NB4 (cell line): ENCODE results near the gene CDC20.

Experiments
- DNase-seq: peaks from one replicate; pipeline ENCODE4 v3.0.0; 2010; ENCODE audit warnings: low read depth
- H3K4me3 ChIP-seq: one replicate; pipeline ENCODE4 v1.5.1; 2011; ENCODE audit warnings: mild to moderate bottlenecking, low read depth, low read length, moderate library complexity
- MYC ChIP-seq: IDR thresholded peaks from 2 replicates; pipeline ENCODE4 v1.6.1; 2011; ENCODE audit warnings: low read depth, low read length
- POLR2A ChIP-seq: IDR thresholded peaks from 2 replicates; pipeline ENCODE4 v1.6.1; 2011; ENCODE audit warnings: mild to moderate bottlenecking; ENCODE audit not compliant: insufficient read length; ENCODE audit errors: extremely low read depth
- TF ChIP-seq, protein P1 (sequence below): IDR thresholded peaks from one replicate; pipeline ENCODE4 v1.5.1; 2012; ENCODE audit warnings: low read depth, low read length
- TF ChIP-seq, protein P2 (sequence below): IDR thresholded peaks from 2 replicates; pipeline ENCODE4 v1.6.1; 2011; ENCODE audit warnings: low read depth, low read length

Gene CDC20

DNA sequence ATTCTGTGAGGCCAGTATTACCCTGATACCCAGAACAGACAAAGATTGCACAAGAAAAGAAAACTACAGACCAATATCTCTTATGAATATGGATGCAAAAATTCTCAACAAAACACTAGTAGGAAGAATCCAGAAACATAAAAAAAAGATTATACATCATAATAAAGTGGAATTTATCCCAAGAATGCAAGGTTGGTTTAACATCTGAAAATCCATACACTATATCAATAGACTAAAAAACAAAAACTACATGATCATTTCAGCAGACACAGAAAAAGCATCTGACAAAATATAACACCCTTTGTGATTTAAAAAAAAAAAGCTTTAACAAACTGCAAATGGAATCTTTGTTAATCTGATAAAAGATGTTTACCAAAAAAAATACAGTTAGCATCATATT, 33.4 kb upstream of the CDC20 start:
- DNase-seq, result no peak
- no peak for TF ChIP-seq MYC
- no peak for TF ChIP-seq POLR2A
- TF ChIP-seq, protein P1, sequence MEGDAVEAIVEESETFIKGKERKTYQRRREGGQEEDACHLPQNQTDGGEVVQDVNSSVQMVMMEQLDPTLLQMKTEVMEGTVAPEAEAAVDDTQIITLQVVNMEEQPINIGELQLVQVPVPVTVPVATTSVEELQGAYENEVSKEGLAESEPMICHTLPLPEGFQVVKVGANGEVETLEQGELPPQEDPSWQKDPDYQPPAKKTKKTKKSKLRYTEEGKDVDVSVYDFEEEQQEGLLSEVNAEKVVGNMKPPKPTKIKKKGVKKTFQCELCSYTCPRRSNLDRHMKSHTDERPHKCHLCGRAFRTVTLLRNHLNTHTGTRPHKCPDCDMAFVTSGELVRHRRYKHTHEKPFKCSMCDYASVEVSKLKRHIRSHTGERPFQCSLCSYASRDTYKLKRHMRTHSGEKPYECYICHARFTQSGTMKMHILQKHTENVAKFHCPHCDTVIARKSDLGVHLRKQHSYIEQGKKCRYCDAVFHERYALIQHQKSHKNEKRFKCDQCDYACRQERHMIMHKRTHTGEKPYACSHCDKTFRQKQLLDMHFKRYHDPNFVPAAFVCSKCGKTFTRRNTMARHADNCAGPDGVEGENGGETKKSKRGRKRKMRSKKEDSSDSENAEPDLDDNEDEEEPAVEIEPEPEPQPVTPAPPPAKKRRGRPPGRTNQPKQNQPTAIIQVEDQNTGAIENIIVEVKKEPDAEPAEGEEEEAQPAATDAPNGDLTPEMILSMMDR, result no peak
- no peak overlapping the region for H3K4me3 ChIP-seq

DNA sequence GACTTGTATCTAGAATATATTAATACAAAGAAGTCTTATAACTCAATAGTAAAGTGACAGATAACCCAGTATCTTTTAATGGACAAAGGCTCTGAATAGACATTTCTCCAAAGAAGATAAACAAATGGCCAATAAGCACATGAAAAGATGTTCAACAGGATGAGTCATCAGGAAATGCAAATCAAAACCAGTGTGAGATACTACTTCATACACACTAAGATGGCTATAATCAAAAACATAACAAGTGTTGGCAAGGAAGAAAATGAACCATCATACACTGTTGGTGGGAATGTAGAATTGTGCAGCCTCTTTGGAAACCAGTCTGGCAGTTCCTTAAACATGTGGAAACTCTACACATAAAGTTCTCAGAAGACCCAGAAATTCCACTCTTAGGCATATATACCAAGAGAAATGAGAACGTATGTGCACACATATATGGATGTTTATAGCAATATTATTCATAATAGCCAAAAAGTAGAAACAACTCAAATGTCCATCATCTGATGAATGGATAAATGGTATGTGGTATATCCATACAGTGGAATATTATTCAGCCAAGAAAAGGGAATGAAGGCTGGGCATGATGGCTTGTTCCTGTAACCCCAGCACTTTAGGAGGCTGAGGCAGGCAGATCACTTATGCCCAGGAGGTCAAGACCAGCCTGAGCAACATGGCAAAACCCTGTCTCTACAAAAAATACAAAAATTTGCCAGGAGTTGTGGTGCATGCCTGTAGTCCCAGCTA, 31.1 kb upstream of the CDC20 start:
- TF ChIP-seq, protein P1, result no peak
- TF ChIP-seq POLR2A, result no peak
- TF ChIP-seq MYC, result no peak
- TF ChIP-seq, protein P2, sequence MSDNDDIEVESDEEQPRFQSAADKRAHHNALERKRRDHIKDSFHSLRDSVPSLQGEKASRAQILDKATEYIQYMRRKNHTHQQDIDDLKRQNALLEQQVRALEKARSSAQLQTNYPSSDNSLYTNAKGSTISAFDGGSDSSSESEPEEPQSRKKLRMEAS, result no peak
- no peak overlapping the region for H3K4me3 ChIP-seq
- no peak for DNase-seq

DNA sequence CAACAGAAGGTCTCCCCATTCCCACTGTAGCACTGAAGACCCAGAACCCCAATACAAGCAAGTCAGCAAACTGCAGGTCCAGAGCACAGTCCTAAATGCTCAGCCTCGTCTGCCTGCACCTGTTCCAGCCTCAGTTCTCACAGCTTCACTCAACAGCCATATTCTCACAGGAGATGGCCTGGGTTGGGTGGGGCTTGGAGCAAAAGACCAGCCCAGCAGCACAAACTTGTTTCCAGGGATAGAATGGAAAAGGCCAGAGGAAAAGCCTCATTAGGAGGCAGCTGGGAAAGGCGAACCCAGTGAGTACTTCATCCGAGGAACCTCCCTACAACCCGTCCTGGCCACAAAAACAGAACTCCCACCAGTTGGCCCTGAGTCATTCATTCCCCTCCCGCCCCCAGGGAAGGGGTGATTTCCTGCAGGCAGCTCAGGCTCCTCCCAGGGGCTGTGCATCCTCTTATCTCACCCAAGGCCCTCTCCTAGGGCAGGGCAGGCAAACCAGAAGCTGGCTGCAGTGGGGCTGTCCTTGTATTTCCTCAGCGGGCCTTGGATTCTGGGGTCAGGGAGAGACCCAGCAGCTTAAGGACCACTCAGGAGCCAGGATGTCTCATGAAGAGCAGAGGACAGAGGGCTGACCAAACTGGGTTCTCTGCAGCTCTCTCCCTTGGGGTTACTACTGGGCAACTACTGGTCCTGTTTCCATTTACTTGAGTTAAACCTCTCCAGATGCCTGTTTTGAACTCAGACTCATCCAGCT, 28.6 kb upstream of the CDC20 start:
- TF ChIP-seq POLR2A, result peak; percentile 17
- TF ChIP-seq MYC, result no peak
- DNase-seq, result peak; percentile 95
- no peak overlapping the region for H3K4me3 ChIP-seq

DNA sequence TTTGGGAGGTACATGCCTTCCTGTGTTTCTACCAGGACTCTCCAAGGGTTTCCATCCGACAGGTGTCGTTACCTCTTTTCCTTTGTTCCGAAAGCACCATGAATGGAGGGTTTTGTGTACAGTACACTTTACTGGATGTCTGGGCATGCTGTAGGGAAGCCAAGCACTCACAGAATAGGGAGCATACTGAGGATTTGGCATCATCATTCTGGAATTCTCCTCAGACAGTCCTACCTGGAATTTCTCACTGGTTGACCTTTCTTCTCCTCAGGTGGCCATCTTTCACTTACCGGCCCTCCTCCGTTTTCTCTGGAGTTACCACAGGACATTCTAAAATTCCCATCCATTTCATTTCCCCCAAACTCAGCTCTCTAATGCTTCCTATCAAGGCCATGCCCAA, 27.1 kb upstream of the CDC20 start:
- no peak for DNase-seq
- TF ChIP-seq, protein P1, result no peak
- TF ChIP-seq, protein P2, result no peak
- no peak for TF ChIP-seq POLR2A
- TF ChIP-seq MYC, result no peak
- no peak overlapping the region for H3K4me3 ChIP-seq

DNA sequence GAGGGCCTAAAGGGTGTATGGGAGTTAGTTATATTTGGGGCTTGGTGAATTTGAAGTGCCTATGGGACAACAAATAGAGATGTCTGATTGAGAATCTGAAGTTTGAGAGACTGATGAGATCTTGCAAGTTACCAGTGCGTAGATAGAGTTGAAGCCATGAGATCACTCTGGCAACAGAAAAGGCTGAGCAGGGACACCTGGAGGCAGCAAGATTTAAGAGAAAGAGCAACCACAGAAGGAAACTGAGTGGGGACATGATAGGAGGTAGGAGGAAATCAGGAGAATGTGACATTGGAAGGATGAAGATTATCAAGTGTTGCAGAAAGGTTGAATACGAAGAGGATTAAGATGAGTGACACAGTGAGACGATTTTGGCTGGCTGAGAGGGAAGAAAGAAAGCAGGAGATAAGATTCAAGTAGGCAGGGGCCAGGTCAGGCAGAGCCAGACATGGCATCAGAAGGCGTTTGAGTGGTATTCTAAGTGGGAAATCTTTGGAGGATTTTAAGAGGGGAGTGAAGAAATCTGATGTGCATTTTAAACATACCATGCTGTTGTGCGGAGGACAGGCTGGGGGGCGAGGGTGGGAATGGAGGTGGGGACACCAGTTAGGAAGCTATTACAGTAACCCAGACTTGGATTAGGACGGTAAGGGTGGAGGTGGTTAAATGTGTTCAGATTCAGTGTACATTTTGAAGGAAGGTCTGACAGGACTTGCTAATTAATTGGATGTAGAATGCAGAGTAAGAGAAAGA, 24.2 kb upstream of the CDC20 start:
- no peak for DNase-seq
- TF ChIP-seq, protein P1, result no peak
- TF ChIP-seq, protein P2, result no peak
- no peak for TF ChIP-seq MYC
- TF ChIP-seq POLR2A, result no peak
- no peak overlapping the region for H3K4me3 ChIP-seq

DNA sequence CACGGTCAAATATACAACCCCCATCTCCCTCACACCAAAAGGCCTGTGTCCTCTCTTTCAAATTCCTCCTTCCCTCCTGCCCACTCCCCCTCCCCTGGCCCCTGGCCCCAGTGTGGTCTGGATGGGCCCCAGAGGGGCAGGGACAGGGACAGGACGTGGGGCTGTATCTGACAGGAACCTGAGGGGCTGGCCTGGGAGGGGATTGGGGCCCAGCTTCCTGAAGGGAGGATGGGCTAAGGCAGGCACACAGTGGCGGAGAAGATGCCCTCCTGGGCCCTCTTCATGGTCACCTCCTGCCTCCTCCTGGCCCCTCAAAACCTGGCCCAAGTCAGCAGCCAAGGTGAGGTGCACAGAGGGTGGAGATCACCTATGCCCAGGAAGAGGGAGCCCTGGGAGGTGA, 21.2 kb upstream of the CDC20 start, which contains the start of gene MPL:
Gene MPL, plus strand, starts transcription at position 231 of the 400 bp plus-strand sequence. Its CDS starts 31 bp downstream, at position 262.
- TF ChIP-seq MYC (no peak), POLR2A (no peak)
- TF ChIP-seq, protein P1, result no peak
- TF ChIP-seq, protein P2, result no peak
- no peak within 1 kb of the TSS for H3K4me3 ChIP-seq
- DNase-seq, result no peak
